ENCODE results near the gene TMPRSS12. TPM values are rescaled to one million over a fixed set of nuclear protein-coding genes. Genes with fewer than 3 reads are reported as not detected.

Gene TMPRSS12, protein sequence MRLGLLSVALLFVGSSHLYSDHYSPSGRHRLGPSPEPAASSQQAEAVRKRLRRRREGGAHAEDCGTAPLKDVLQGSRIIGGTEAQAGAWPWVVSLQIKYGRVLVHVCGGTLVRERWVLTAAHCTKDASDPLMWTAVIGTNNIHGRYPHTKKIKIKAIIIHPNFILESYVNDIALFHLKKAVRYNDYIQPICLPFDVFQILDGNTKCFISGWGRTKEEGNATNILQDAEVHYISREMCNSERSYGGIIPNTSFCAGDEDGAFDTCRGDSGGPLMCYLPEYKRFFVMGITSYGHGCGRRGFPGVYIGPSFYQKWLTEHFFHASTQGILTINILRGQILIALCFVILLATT
- not detected for total RNA-seq
- not detected for polyA plus RNA-seq
- long read RNA-seq, donor 1: 0 reads
- long read RNA-seq, donor 2: 0 reads
- long read RNA-seq, donor 3: 0 reads

DNA sequence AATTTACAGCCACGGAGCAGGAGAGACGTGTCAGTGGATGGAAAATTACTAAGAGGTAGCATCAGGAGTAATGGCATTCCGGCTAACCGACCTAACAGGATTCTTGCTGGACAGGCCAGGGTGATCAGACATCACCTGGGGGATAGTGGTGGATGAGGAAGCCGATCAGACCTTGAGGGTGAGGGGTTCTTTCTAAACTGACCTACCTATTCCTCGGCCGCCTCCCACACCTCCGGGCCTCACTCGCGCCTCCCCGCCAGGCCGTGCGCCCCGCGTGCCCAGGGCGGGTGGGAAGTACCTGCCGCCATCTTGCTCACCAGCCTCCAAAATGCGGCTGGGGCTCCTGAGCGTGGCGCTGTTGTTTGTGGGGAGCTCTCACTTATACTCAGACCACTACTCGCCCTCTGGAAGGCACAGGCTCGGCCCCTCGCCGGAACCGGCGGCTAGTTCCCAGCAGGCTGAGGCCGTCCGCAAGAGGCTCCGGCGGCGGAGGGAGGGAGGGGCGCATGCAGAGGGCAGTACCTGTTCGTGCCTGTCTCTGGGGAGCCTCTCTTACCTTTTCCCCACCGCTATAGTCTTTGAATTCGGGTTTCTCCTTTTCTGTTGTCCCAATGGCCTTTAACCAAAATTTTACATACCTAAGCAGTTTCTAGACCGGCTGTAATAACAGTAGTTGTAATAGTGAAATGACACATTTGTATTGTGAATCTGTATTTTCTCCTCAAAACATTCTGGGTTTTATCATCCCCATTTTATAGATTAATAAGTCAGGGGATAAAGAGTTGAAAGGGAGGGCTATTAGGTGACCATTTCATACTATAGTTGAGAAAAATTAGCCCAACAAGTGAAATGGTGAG, at the start of gene TMPRSS12:
Gene TMPRSS12 (plus strand): TSS at position 290 of the 857 bp plus-strand sequence. CDS start 39 bp downstream, at position 329.
- Histone ChIP-seq H3K27me3 (peaks cover 0 to 4% (median 0%) of the 10 kb centered on the region in 9 donors), H3K36me3 (no peaks in the 10 kb centered on the region), H3K27ac (no peak within 1 kb of the TSS), H3K9me3 (peaks cover 0 to 15% (median 2%) of the 10 kb centered on the region in 12 donors), H3K4me1 (peaks cover 0 to 5% (median 0%) of the 10 kb centered on the region in 12 donors), H3K4me3 (peak within 1 kb of the TSS in 9 of 12 donors; percentile 7 to 46 (median 35))
- WGBS, 4 donors: 29 to 44% (median 32%) methylated on average over 30 to 36 of the region's 36 CpGs
- intact Hi-C loops (cut with DNase I): loop anchor here in 1 of 10 donors (10.0 kb wide), 1 partner anchor 112 kb away; the partner anchor contains the start of gene HIGD1C
- no peak for TF ChIP-seq POLR2A (IDR thresholded peaks at IDR 0.05)
- TF ChIP-seq, protein P1, sequence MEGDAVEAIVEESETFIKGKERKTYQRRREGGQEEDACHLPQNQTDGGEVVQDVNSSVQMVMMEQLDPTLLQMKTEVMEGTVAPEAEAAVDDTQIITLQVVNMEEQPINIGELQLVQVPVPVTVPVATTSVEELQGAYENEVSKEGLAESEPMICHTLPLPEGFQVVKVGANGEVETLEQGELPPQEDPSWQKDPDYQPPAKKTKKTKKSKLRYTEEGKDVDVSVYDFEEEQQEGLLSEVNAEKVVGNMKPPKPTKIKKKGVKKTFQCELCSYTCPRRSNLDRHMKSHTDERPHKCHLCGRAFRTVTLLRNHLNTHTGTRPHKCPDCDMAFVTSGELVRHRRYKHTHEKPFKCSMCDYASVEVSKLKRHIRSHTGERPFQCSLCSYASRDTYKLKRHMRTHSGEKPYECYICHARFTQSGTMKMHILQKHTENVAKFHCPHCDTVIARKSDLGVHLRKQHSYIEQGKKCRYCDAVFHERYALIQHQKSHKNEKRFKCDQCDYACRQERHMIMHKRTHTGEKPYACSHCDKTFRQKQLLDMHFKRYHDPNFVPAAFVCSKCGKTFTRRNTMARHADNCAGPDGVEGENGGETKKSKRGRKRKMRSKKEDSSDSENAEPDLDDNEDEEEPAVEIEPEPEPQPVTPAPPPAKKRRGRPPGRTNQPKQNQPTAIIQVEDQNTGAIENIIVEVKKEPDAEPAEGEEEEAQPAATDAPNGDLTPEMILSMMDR (IDR thresholded peaks at IDR 0.05): peak in 2 of 12 donors; percentile 21 to 25
- DNase-seq (peak in 2 of 5 donors; percentile 29 to 63), ATAC-seq (peak in 2 of 4 donors; percentile 43 to 66)

DNA sequence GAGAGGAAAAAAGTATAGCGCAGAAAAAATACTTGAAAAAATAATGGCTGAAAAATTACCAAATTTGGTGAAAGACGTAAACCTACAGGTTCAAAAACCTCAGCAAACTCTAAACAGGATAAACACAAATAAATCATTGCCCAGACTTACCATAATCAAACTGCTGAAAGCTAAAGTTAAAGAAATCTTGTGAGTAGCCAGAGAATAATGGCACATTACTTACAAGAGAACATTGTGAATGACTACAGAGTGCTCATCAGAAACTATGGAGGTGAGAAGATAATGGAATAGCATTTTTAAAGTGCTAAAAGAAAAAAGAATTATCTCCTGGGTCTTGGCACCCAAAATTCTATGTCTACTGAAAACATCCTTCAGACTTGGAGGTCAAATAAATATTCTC, 42.8 kb upstream of the TMPRSS12 start:
- peaks cover 3 to 67% (median 56%) of the 10 kb centered on the region in 9 donors for H3K36me3 ChIP-seq
- H3K9me3 ChIP-seq: peaks cover 0 to 20% (median 5%) of the 10 kb centered on the region in 12 donors
- H3K4me3 ChIP-seq: no peak overlapping the region
- no peaks in the 10 kb centered on the region for H3K4me1 ChIP-seq
- no peak for TF ChIP-seq POLR2A (IDR thresholded peaks at IDR 0.05)
- TF ChIP-seq, protein P1 (IDR thresholded peaks at IDR 0.05): no peak
- intact Hi-C loops (cut with DNase I): no loop called here
- DNase-seq (no peak), ATAC-seq (no peak)
- H3K27ac ChIP-seq: no peak overlapping the region
- 96 to 100% (median 99%) methylated on average over 2 of the region's 2 CpGs for WGBS, 4 donors
- H3K27me3 ChIP-seq: no peaks in the 10 kb centered on the region

DNA sequence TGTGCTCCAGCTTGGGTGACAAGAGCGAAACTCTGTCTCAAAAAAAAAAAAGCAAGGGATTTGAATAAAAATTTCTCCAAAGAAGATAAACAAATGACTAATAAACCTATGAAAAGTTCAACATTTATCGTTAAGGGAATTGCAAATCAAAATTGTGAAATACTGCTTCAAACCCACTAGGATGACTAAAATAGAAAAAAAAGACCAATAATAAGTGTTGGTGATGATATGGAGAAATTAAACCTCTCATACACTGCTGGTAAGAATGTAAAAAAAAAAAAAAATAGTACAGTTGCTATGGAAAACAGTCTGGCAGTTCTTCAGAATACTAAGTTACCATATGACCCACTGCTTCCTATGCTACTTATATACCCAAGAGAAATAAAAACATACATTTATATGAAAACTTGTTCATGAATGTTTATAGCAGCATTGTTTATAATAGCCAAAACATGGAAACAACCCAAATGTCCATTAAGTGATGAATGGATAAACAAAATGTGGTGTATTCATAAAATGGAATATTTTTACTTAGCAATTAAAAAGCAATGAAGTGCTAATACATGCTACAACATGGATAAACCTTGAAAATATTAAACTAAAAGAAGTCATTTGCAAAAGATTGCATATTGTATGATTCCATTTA, 39.4 kb upstream of the TMPRSS12 start:
- H3K9me3 ChIP-seq: peaks cover 0 to 20% (median 5%) of the 10 kb centered on the region in 12 donors
- TF ChIP-seq, protein P1 (IDR thresholded peaks at IDR 0.05): no peak
- TF ChIP-seq POLR2A (IDR thresholded peaks at IDR 0.05): no peak
- WGBS, 4 donors: 95 to 99% (median 97%) methylated on average over 2 of the region's 2 CpGs

More for the DNA sequence above, 39.4 kb upstream of the TMPRSS12 start:
- Histone ChIP-seq H3K4me1 (no peaks in the 10 kb centered on the region), H3K27ac (no peak overlapping the region), H3K27me3 (no peaks in the 10 kb centered on the region), H3K4me3 (no peak overlapping the region), H3K36me3 (peaks cover 3 to 49% (median 28%) of the 10 kb centered on the region in 9 donors)
- ATAC-seq (no peak), DNase-seq (no peak)
- intact Hi-C loops (cut with DNase I): no loop called here
